Body of pancreas (tissue), 4 donors: ENCODE measurements around the gene ATE1.

ENCODE experiments used
- POLR2A ChIP-seq, 3 donors: fragments of 450-650 bp; IDR thresholded peaks; one replicate each; pipeline ENCODE4 v1.6.1; 2016; ENCODE audit warnings: antibody characterized with exemption in 3 of 3, mild to moderate bottlenecking in 2 of 3
- TF ChIP-seq, protein P1 (sequence below), 7 experiments: fragments of 450-650 bp in 4 of 7; fragments of 200-600 bp in 3 of 7; sonication (generic) in 3 of 7; IDR thresholded peaks; one replicate each; pipeline ENCODE4 v1.5.1; 2016 to 2019; ENCODE audit warnings: antibody characterized with exemption in 7 of 7

- TF ChIP-seq, protein P1, sequence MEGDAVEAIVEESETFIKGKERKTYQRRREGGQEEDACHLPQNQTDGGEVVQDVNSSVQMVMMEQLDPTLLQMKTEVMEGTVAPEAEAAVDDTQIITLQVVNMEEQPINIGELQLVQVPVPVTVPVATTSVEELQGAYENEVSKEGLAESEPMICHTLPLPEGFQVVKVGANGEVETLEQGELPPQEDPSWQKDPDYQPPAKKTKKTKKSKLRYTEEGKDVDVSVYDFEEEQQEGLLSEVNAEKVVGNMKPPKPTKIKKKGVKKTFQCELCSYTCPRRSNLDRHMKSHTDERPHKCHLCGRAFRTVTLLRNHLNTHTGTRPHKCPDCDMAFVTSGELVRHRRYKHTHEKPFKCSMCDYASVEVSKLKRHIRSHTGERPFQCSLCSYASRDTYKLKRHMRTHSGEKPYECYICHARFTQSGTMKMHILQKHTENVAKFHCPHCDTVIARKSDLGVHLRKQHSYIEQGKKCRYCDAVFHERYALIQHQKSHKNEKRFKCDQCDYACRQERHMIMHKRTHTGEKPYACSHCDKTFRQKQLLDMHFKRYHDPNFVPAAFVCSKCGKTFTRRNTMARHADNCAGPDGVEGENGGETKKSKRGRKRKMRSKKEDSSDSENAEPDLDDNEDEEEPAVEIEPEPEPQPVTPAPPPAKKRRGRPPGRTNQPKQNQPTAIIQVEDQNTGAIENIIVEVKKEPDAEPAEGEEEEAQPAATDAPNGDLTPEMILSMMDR (IDR thresholded peaks at IDR 0.05): peak in 5 of 7 experiments; percentile 19 to 36 (median 26)
- no peak for TF ChIP-seq POLR2A (IDR thresholded peaks at IDR 0.05)
Measured at GRCh38 chr10:121696854-121697253, 231.0 kb downstream of the ATE1 start.
